WTC11 (cell line): Measurements from ENCODE around the gene TASP1. TPM values are rescaled to one million over a fixed set of nuclear protein-coding genes. Genes with fewer than 3 reads are reported as not detected.

ENCODE experiments used
- ATAC-seq: fragments of 200-7000 bp; cut with Tn5 transposase; 2 replicates; pipeline ENCODE4 v1.10.0; 2021; ENCODE audit warnings: mild to moderate bottlenecking, moderate library complexity
- CTCF ChIA-PET: fragments of 300-600 bp; sonication (Branson Sonifier 250); formaldehyde crosslinking; loops from one replicate; lab custom pipeline; 2021; ENCODE audit warnings: antibody characterized with exemption; lab: Charles Lee
- POLR2A ChIA-PET: fragments of 350-600 bp; sonication (Branson Sonifier 250); formaldehyde crosslinking; loops from one replicate; lab custom pipeline; 2021; ENCODE audit warnings: antibody characterized with exemption; lab: Charles Lee
- DNase-seq: peaks from one replicate; pipeline ENCODE4 v3.0.0; 2021; ENCODE audit warnings: low spot score
- H3K27ac Mint-ChIP-seq: 2 replicates; pipeline ENCODE4 v1.8.0; 2021; ENCODE audit warnings: mixed read lengths
- H3K27me3 Mint-ChIP-seq: 2 replicates; pipeline ENCODE4 v1.8.0; 2021; ENCODE audit warnings: low read depth, mild to moderate bottlenecking, moderate library complexity, mixed read lengths
- H3K36me3 Mint-ChIP-seq: 2 replicates; pipeline ENCODE4 v1.8.0; 2021; ENCODE audit warnings: mixed read lengths
- H3K4me1 Mint-ChIP-seq: 2 replicates; pipeline ENCODE4 v1.8.0; 2022; ENCODE audit warnings: mixed read lengths
- H3K4me3 Mint-ChIP-seq: 2 replicates; pipeline ENCODE4 v1.8.0; 2021; ENCODE audit warnings: mild to moderate bottlenecking, moderate library complexity, mixed read lengths
- H3K9me3 Mint-ChIP-seq: 2 replicates; pipeline ENCODE4 v1.8.0; 2021; ENCODE audit warnings: mixed read lengths
- CDX4 ChIP-seq: fragments of 250-450 bp; sonication (Bioruptor Pico); IDR thresholded peaks from 2 replicates; pipeline ENCODE4 v1.9.0; 2021; ENCODE audit warnings: moderate library complexity, mild to moderate bottlenecking, inconsistent platforms, borderline replicate concordance
- E2F1 ChIP-seq: sonication (generic); formaldehyde crosslinking; IDR thresholded peaks from 2 replicates; pipeline ENCODE4 v1.8.0; 2022; ENCODE audit warnings: mild to moderate bottlenecking, missing genetic modification reagents
- EMX1 ChIP-seq: fragments of 250-450 bp; sonication (Bioruptor Pico); IDR thresholded peaks from 2 replicates; pipeline ENCODE4 v1.8.0; 2021; ENCODE audit warnings: mild to moderate bottlenecking
- GRHL2 ChIP-seq: fragments of 250-450 bp; sonication (Bioruptor Pico); IDR thresholded peaks from 2 replicates; pipeline ENCODE4 v1.8.0; 2022; ENCODE audit warnings: mild to moderate bottlenecking, moderate library complexity; ENCODE audit not compliant: insufficient replicate concordance, severe bottlenecking
- GTF2I ChIP-seq: fragments of 250-450 bp; sonication (Bioruptor Pico); conservative IDR thresholded peaks from 2 replicates; pipeline ENCODE4 v1.4.0; 2021; ENCODE audit warnings: mild to moderate bottlenecking
- IRF2 ChIP-seq: sonication (generic); formaldehyde crosslinking; IDR thresholded peaks from 2 replicates; pipeline ENCODE4 v1.8.0; 2022; ENCODE audit warnings: low read depth, missing genetic modification reagents, borderline replicate concordance
- NR3C1 ChIP-seq: sonication (generic); formaldehyde crosslinking; conservative IDR thresholded peaks from 2 replicates; pipeline ENCODE4 v1.8.1; 2023; ENCODE audit warnings: low read depth, mild to moderate bottlenecking, missing genetic modification reagents
- OVOL2 ChIP-seq: fragments of 250-450 bp; sonication (Bioruptor Pico); IDR thresholded peaks from 2 replicates; pipeline ENCODE4 v1.9.0; 2021; ENCODE audit warnings: mild to moderate bottlenecking, borderline replicate concordance
- PRDM15 ChIP-seq: sonication (generic); formaldehyde crosslinking; IDR thresholded peaks from 2 replicates; pipeline ENCODE4 v1.8.0; 2022; ENCODE audit warnings: missing genetic modification reagents
- SOX15 ChIP-seq: fragments of 250-450 bp; sonication (Bioruptor Pico); IDR thresholded peaks from 2 replicates; pipeline ENCODE4 v1.9.0; 2021; ENCODE audit warnings: mild to moderate bottlenecking
- ZBTB21 ChIP-seq: sonication (generic); formaldehyde crosslinking; IDR thresholded peaks from 2 replicates; pipeline ENCODE4 v1.8.1; 2023; ENCODE audit warnings: mild to moderate bottlenecking, missing genetic modification reagents, borderline replicate concordance
- ZBTB43 ChIP-seq: sonication (generic); formaldehyde crosslinking; IDR thresholded peaks from 2 replicates; pipeline ENCODE4 v1.8.1; 2023; ENCODE audit warnings: mild to moderate bottlenecking, missing genetic modification reagents
- ZNF121 ChIP-seq: sonication (generic); formaldehyde crosslinking; IDR thresholded peaks from 2 replicates; pipeline ENCODE4 v1.8.0; 2023; ENCODE audit warnings: missing genetic modification reagents
- ZNF532 ChIP-seq: fragments of 250-450 bp; sonication (Bioruptor Pico); IDR thresholded peaks from 2 replicates; pipeline ENCODE4 v1.9.0; 2021; ENCODE audit warnings: mild to moderate bottlenecking, borderline replicate concordance
- total RNA-seq: library from RNA; stranded (reverse); gene quantifications from 3 replicates; pipeline ENCODE4 v1.2.3, GENCODE V29; 2021

Gene TASP1
- total RNA-seq, 1 experiment from 2014 or later, result 12.4 TPM

- TF ChIP-seq ZNF532 (CRISPR knock-in tag) (no peak), NR3C1 (no peak)
These were observed 84.0 kb downstream of the TASP1 start (continued) for GRCh38 chr20:13554706-13555105.

GRCh38 chr20:13554076-13554475 lies 84.7 kb downstream of the TASP1 start:
- ATAC-seq (no peak), DNase-seq (no peak)
- POLR2A ChIA-PET, result no interaction called here
- no peaks in the 10 kb centered on the region for H3K4me1 Mint-ChIP-seq
- no peak overlapping the region for H3K27ac Mint-ChIP-seq
- no peak overlapping the region for H3K4me3 Mint-ChIP-seq
- H3K27me3 Mint-ChIP-seq, result no peaks in the 10 kb centered on the region
- CTCF ChIA-PET, result no interaction called here
- TF ChIP-seq EMX1 (CRISPR knock-in tag) (no peak), ZBTB21 (CRISPR knock-in tag) (no peak), E2F1 (CRISPR knock-in tag) (no peak), OVOL2 (CRISPR knock-in tag) (no peak), ZNF121 (CRISPR knock-in tag) (no peak), NR3C1 (no peak)
- no peaks in the 10 kb centered on the region for H3K9me3 Mint-ChIP-seq
- peaks cover 3% of the 10 kb centered on the region; the same call in 1 of the 2 replicates for H3K36me3 Mint-ChIP-seq

- ATAC-seq, result no peak
- H3K4me1 Mint-ChIP-seq, result no peaks in the 10 kb centered on the region
- TF ChIP-seq GRHL2 (CRISPR knock-in tag) (no peak), IRF2 (CRISPR knock-in tag) (no peak), SOX15 (CRISPR knock-in tag) (no peak), ZNF532 (CRISPR knock-in tag) (no peak), ZBTB43 (CRISPR knock-in tag) (no peak), NR3C1 (no peak), PRDM15 (CRISPR knock-in tag) (no peak), CDX4 (CRISPR knock-in tag) (no peak), GTF2I (CRISPR knock-in tag) (no peak)
These were observed 86.7 kb downstream of the TASP1 start for GRCh38 chr20:13552061-13552460.

More at GRCh38 chr20:13552061-13552460, 86.7 kb downstream of the TASP1 start:
- DNase-seq, result no peak
- Mint-ChIP-seq H3K4me3 (no peak overlapping the region), H3K27me3 (no peaks in the 10 kb centered on the region), H3K27ac (no peak overlapping the region), H3K9me3 (no peaks in the 10 kb centered on the region), H3K36me3 (0 out of 2 replicates have a peak, but pooled peaks cover 3% of the 10 kb centered on the region)
- POLR2A ChIA-PET, result no interaction called here
- CTCF ChIA-PET, result interaction anchor here (0.9 kb wide), 1 partner anchor 227 kb away, joined by 3 read pairs; no protein-coding TSS in a partner anchor
